K562 (cell line): ENCODE measurements around the gene TLR2. TPM values are rescaled to one million over a fixed set of nuclear protein-coding genes. Genes with fewer than 3 reads are reported as not detected.
A peak's percentile ranks its signal among the peaks of the same experiment; 100 is the strongest.

Experiments used
- ATAC-seq: fragments of 200-7000 bp; cut with Tn5 transposase; 3 replicates; pipeline ENCODE4 v1.9.1; 2020; ENCODE audit warnings: moderate library complexity
- BruUV-seq: library from RNA; stranded (reverse); fragments of 400-500 nt; replicated peaks from 2 replicates; lab custom pipeline; 2021; lab: Mats Ljungman, UMichigan
- CTCF ChIA-PET: fragments of 300-600 bp; formaldehyde crosslinking; extraction: SDS; loops from one replicate; lab custom pipeline; 2021; ENCODE audit warnings: low intra/inter-chr PET ratio; lab: Yijun Ruan, JAX
- POLR2A ChIA-PET: fragments of 300-600, 350-650 bp; sonication (Branson Sonifier 250); formaldehyde crosslinking; extraction: SDS; loops from one replicate; lab custom pipeline; 2021; ENCODE audit warnings: antibody characterized with exemption, inconsistent platforms; lab: Yijun Ruan, JAX
- DNase-seq, 4 experiments: peaks; one replicate each; pipeline versions ENCODE4 v3.0.0 to v3.0.0-alpha.2; 2011 to 2018; ENCODE audit warnings: low spot score in 3 of 4, mixed read lengths in 3 of 4; ENCODE audit errors: extremely low read depth in 1 of 4
- FAIRE-seq: peaks from 2 replicates; lab custom pipeline; 2011; peaks lifted over from hg19 to GRCh38; lab: Jason Lieb, UNC
- H2AFZ ChIP-seq: 2 replicates; pipeline ENCODE4 v1.6.0; 2011; ENCODE audit warnings: low read depth, low read length, control low read depth, inconsistent platforms
- H3K27ac ChIP-seq: fragments of 200-600 bp; 3 replicates; pipeline ENCODE4 v1.8.0; 2011; ENCODE audit warnings: low read depth, mild to moderate bottlenecking, control low read depth, inconsistent platforms, low read length, moderate library complexity, mixed read lengths; ENCODE audit errors: extremely low read depth
- H3K27me3 ChIP-seq, 2 experiments: fragments of 300-600 bp in 1 of 2; 2 replicates in 1 of 2; 3 replicates in 1 of 2; pipeline versions ENCODE4 v1.6.0 to v1.8.0; 2011; ENCODE audit warnings: inconsistent platforms in 2 of 2, low read length in 2 of 2, mild to moderate bottlenecking in 1 of 2, mixed read lengths in 1 of 2, moderate library complexity in 1 of 2; ENCODE audit not compliant: control insufficient read depth in 2 of 2, insufficient read depth in 2 of 2
- H3K36me3 ChIP-seq: fragments of 300-600 bp; 3 replicates; pipeline ENCODE4 v1.8.0; 2011; ENCODE audit warnings: mild to moderate bottlenecking, low read length, inconsistent platforms; ENCODE audit not compliant: control insufficient read depth, insufficient read depth
- H3K4me1 ChIP-seq, 2 experiments: fragments of 200-600 bp in 1 of 2; replicated peaks in 1 of 2; 2 replicates in 1 of 2; 3 replicates in 1 of 2; pipeline versions ENCODE4 v1.5.1 to v1.8.0; 2011; ENCODE audit warnings: inconsistent platforms in 2 of 2, low read length in 2 of 2, mild to moderate bottlenecking in 1 of 2, mixed read lengths in 1 of 2, moderate library complexity in 1 of 2; ENCODE audit not compliant: control insufficient read depth in 2 of 2, insufficient read depth in 2 of 2
- H3K4me2 ChIP-seq: 2 replicates; pipeline ENCODE4 v1.6.1; 2011; ENCODE audit warnings: low read length, control low read depth, inconsistent platforms, mixed read lengths; ENCODE audit not compliant: insufficient read depth
- H3K4me3 ChIP-seq: fragments of 200-600 bp; sonication (generic), shearing (Covaris generic); 2 replicates; pipeline ENCODE4 v1.5.1; 2016; ENCODE audit warnings: control low read depth, inconsistent platforms
- H3K79me2 ChIP-seq: fragments of 200-600 bp; 3 replicates; pipeline ENCODE4 v1.8.0; 2011; ENCODE audit warnings: low read length, inconsistent platforms; ENCODE audit not compliant: control insufficient read depth, insufficient read depth
- H3K9ac ChIP-seq, 2 experiments: 2 replicates each; pipeline versions ENCODE4 v1.6.0 to v1.6.1; 2011; ENCODE audit warnings: low read depth in 2 of 2, low read length in 2 of 2, control low read depth in 1 of 2, inconsistent platforms in 1 of 2, mild to moderate bottlenecking in 1 of 2, mixed read lengths in 1 of 2; ENCODE audit not compliant: insufficient read depth in 1 of 2
- H3K9me1 ChIP-seq: one replicate; pipeline ENCODE4 v1.6.0; 2011; ENCODE audit warnings: inconsistent platforms, mild to moderate bottlenecking, low read length, moderate library complexity; ENCODE audit not compliant: control insufficient read depth, insufficient read depth
- H3K9me3 ChIP-seq: replicated peaks from 2 replicates; pipeline ENCODE4 v1.5.1; 2011; ENCODE audit warnings: low read depth, low read length, inconsistent platforms; ENCODE audit not compliant: control insufficient read depth, insufficient read depth
- H4K20me1 ChIP-seq: replicated peaks from 2 replicates; pipeline ENCODE4 v1.6.1; 2011; ENCODE audit warnings: low read length, inconsistent platforms, mixed read lengths; ENCODE audit not compliant: control insufficient read depth, insufficient read depth
- ATF1 ChIP-seq, 2 experiments: fragments of 450-650 bp in 1 of 2; IDR thresholded peaks; 2 replicates each; pipeline ENCODE4 v1.6.1; 2016; ENCODE audit warnings: missing compliant biosample characterization in 1 of 2, missing genetic modification characterization in 1 of 2
- CCAR2 ChIP-seq: fragments of 200-400 bp; formaldehyde crosslinking; IDR thresholded peaks from 2 replicates; pipeline ENCODE4 v1.6.1; 2017; ENCODE audit warnings: mild to moderate bottlenecking, low read depth, low read length
- E4F1 ChIP-seq: fragments of 250-450 bp; sonication (Bioruptor Pico); IDR thresholded peaks from 2 replicates; pipeline ENCODE4 v1.5.0; 2021; ENCODE audit warnings: mild to moderate bottlenecking, borderline replicate concordance
- NKRF ChIP-seq: fragments of 450-650 bp; IDR thresholded peaks from 2 replicates; pipeline ENCODE4 v1.6.1; 2016; ENCODE audit warnings: borderline replicate concordance
- NR1H2 ChIP-seq: sonication (generic); formaldehyde crosslinking; IDR thresholded peaks from 2 replicates; pipeline ENCODE4 v1.4.0; 2020; ENCODE audit warnings: mild to moderate bottlenecking, missing genetic modification reagents
- PML ChIP-seq: IDR thresholded peaks from 2 replicates; pipeline ENCODE4 v1.6.1; 2012; ENCODE audit warnings: low read length, inconsistent platforms
- POU5F1 ChIP-seq: fragments of 150-350 bp; IDR thresholded peaks from 2 replicates; pipeline ENCODE4 v1.6.1; 2014; ENCODE audit warnings: borderline replicate concordance, low read length, low read depth, mild to moderate bottlenecking; ENCODE audit not compliant: partially characterized antibody
- SIX5 ChIP-seq, 2 experiments: IDR thresholded peaks; 2 replicates each; pipeline ENCODE4 v1.6.1; 2011; ENCODE audit warnings: low read length in 2 of 2, borderline replicate concordance in 1 of 2, low read depth in 1 of 2, mild to moderate bottlenecking in 1 of 2, moderate library complexity in 1 of 2; ENCODE audit not compliant: insufficient read depth in 1 of 2
- ZBTB49 ChIP-seq: sonication (generic); formaldehyde crosslinking; IDR thresholded peaks from 2 replicates; pipeline ENCODE4 v1.8.0; 2022; ENCODE audit warnings: missing genetic modification reagents, mild to moderate bottlenecking, borderline replicate concordance
- ZNF263 ChIP-seq: sonication (generic); formaldehyde crosslinking; IDR thresholded peaks from 2 replicates; pipeline ENCODE4 v1.8.0; 2022; ENCODE audit warnings: mild to moderate bottlenecking, missing genetic modification reagents, borderline replicate concordance
- ZNF449 ChIP-seq: fragments of 250-450 bp; sonication (Bioruptor Pico); IDR thresholded peaks from 2 replicates; pipeline ENCODE4 v1.8.0; 2022; ENCODE audit warnings: moderate library complexity, mild to moderate bottlenecking, inconsistent platforms
- ZNF584 ChIP-seq: fragments of 200-800 bp; sonication (Bioruptor generic); IDR thresholded peaks from 2 replicates; pipeline ENCODE4 v1.6.1; 2016; ENCODE audit warnings: low read depth, mild to moderate bottlenecking, missing genetic modification characterization, missing compliant biosample characterization
- WGBS: fragments of 100-300 bp; shearing (Covaris generic); methylation state at CpG from one replicate; pipeline ENCODE4 v1.1.6; 2016; ENCODE audit warnings: low coverage, mixed read lengths; ENCODE audit not compliant: insufficient coverage; ENCODE audit errors: missing lambda C conversion rate; 5-methylcytosine and 5-hydroxymethylcytosine counted together
- in situ Hi-C: fragments of 300-500 bp; cut with MboI; formaldehyde crosslinking; loops from 4 replicates; pipeline ENCODE4 v1.15.0; 2018; ENCODE audit warnings: inconsistent platforms, mixed read lengths
- intact Hi-C: fragments of 100-400 bp; cut with micrococcal nuclease; formaldehyde crosslinking; loops from 2 replicates; pipeline ENCODE4 v1.14.2; 2022
- polyA plus RNA-seq, 8 experiments: library from polyadenylated mRNA; depleted of rRNA in 4 of 8; stranded (reverse) in 5 of 8; unstranded in 3 of 8; fragments of >200 nt; fragmentation: Nextera tagmentation in 2 of 8; fragmentation: Illumina TruSeq in 1 of 8; extraction: Ambion mirVana in 2 of 8; extraction: Trizol in 1 of 8; gene quantifications; 2 replicates each; pipeline versions ENCODE4 v1.2.1 to v1.2.3, GENCODE V29; 2011 to 2014; ENCODE audit warnings: inconsistent platforms in 1 of 8, missing spikeins in 1 of 8
- total RNA-seq, 7 experiments: library from RNA; depleted of rRNA in 6 of 7; stranded (reverse); fragments of >200 nt in 6 of 7; fragmentation: Illumina TruSeq in 2 of 7; extraction: Trizol in 2 of 7; gene quantifications; 2 replicates each; pipeline versions ENCODE4 v1.2.1 to v1.2.3, GENCODE V29; 2011 to 2021; ENCODE audit warnings: low replicate concordance in 1 of 7

TLR2 gene
- total and polyA plus RNA-seq, 9 of the 15 experiments (the other 6 are each of a cell fraction or from before 2014, with no cell fraction given): 0.09 to 0.11 TPM; not detected in 7

GRCh38 chr4:153649572-153649991 is 34.5 kb upstream of the TLR2 start (continued):
- TF ChIP-seq ZNF263 (no peak), ATF1 (CRISPR knock-in tag; IDR thresholded peaks at IDR 0.05) (no peak), ATF1 (tag; IDR thresholded peaks at IDR 0.05) (peak; percentile 66)
- TF ChIP-seq, all 486 proteins: peak for 7

GRCh38 chr4:153651116-153651515 is 33.0 kb upstream of the TLR2 start:
- no peak for ATAC-seq
- no peak overlapping the region for H3K27ac ChIP-seq
- ChIA-PET CTCF (no interaction called here), POLR2A (no interaction called here)
- DNase-seq: no peak
- intact Hi-C loops (no loop called here), in situ Hi-C loops (no loop called here)
- no peak overlapping the region for H3K4me3 ChIP-seq
- no peak for FAIRE-seq
- no peaks in the 10 kb centered on the region for H3K9me1 ChIP-seq
- no peaks in the 10 kb centered on the region for H3K36me3 ChIP-seq
- H3K79me2 ChIP-seq: no peaks in the 10 kb centered on the region
- no peaks in the 10 kb centered on the region; a peak in 1 of 5 replicates for H3K4me1 ChIP-seq
- H3K9me3 ChIP-seq: no peaks in the 10 kb centered on the region
- H3K4me2 ChIP-seq: no peak overlapping the region
- H2AFZ ChIP-seq: no peak overlapping the region
- H3K27me3 ChIP-seq: peaks cover 4 to 18% of the 10 kb centered on the region in 2 experiments; a peak in 3 of 5 replicates
- no TSS peak for BruUV-seq
- H4K20me1 ChIP-seq: no peaks in the 10 kb centered on the region
- H3K9ac ChIP-seq: no peak overlapping the region
- 0% methylated on average over 3 of the region's 3 CpGs for WGBS
- no peak for TF ChIP-seq ZBTB49 (CRISPR knock-in tag)
- no peak for TF ChIP-seq SIX5 (IDR thresholded peaks at IDR 0.05; ENCODE audit: borderline replicate concordance in 1 of 2, insufficient read depth in 1 of 2, low read depth in 1 of 2, low read length in 2 of 2)
- no peak for TF ChIP-seq PML
- TF ChIP-seq POU5F1: no peak
- TF ChIP-seq CCAR2: no peak
- TF ChIP-seq NR1H2: no peak
- TF ChIP-seq E4F1: no peak
- TF ChIP-seq NKRF: no peak
- TF ChIP-seq ZNF584 (CRISPR knock-in tag): no peak
- no peak for TF ChIP-seq ZNF449 (CRISPR knock-in tag)
